GM18517 (cell line): ENCODE results near the gene EFCAB14.
A peak's percentile ranks its signal among the peaks of the same experiment; 100 is the strongest.
"Not testable (repeated sequence)": the region's sequence is repeated elsewhere in the genome, so short reads cannot be mapped to it uniquely, and the experiment has no call there.

Source experiments
- ATAC-seq: cut with Tn5 transposase; IDR thresholded peaks from one replicate; pipeline ENCODE4 v1.9.1; 2021; ENCODE audit warnings: mild to moderate bottlenecking, moderate library complexity; ENCODE audit not compliant: unreplicated experiment

Gene EFCAB14

DNA sequence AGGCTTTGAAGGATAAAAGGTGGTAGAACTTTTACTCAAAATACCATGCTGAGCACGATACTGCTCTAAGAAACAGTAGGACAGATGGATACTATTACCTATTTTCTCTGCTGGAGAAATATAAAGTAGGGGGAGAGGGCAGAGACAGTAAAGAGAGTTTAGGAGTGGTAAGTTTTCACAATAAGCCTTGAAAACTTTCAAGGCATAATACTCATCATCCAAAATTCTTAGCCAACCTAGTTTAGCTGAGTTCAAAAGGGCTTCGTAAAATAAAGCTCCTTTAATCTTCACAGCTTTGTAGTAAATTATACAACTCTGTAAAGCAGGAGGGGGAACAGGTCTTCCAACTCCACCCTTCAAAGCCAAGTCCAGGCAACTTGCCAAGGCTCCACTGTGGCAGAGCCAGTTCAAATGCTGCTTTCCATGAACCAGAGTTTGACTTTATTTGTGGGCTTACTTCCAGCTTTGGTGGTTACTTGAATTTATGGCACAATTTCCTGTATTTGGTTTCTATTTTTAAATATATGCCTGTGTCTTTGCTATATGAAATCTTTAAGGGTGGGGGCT lies 31.7 kb downstream of the EFCAB14 start:
- ATAC-seq, result no peak

DNA sequence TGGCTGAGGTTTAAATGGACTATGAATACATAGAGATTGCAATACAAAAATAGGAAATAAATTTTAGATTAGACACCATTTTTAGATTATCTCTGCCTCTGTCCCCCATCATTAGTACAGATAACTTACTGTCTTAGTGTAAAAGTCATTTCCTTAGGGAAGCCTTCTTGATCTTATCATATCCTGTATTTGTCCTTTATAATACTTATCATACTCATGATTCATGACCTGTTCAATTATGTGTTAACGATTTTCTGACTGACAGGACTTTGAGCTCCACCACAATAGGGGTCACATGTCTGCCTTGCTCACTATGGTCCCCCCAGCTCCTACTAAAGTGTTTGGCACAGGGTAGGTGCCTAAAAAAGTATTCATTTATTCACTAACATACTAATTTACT lies 32.7 kb downstream of the EFCAB14 start:
- ATAC-seq, result no peak

DNA sequence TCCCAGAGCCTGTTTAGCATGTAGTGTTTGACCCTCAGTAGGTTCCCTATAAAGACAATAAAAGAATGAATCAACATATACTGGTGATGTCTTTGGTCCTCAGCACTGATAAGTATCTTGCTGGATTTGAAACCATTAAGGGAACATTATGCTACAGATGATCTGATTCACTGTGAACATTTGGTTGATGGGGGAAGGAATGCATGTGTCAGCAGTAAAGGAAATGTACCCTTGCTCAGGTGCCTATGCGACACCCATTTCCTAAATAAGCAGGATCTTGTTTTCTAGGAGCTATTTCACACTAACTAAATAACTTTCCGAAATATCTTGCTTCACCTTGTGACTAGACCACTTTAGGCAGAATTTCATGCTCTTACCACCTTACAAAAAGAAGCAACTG lies 34.2 kb downstream of the EFCAB14 start:
- ATAC-seq, result no peak

DNA sequence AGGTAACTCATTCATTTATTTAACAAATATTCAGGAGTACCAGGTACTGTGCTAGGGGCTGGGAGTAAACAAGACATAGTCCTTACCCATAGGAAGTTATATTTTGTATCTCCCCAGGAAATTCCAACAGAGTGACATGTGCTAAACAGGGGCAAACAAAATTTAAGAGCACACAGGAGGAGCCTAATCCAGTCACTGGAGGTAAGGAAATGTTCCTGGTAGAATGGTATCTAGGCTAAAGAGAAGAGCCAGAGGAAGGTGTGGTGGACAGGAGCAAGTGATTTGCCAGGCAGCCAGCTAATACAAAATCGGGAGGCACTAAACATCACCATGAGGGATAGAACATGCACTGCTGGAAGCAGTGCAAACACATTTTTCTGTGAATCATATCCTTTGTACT lies 36.9 kb downstream of the EFCAB14 start:
- ATAC-seq, result no peak

DNA sequence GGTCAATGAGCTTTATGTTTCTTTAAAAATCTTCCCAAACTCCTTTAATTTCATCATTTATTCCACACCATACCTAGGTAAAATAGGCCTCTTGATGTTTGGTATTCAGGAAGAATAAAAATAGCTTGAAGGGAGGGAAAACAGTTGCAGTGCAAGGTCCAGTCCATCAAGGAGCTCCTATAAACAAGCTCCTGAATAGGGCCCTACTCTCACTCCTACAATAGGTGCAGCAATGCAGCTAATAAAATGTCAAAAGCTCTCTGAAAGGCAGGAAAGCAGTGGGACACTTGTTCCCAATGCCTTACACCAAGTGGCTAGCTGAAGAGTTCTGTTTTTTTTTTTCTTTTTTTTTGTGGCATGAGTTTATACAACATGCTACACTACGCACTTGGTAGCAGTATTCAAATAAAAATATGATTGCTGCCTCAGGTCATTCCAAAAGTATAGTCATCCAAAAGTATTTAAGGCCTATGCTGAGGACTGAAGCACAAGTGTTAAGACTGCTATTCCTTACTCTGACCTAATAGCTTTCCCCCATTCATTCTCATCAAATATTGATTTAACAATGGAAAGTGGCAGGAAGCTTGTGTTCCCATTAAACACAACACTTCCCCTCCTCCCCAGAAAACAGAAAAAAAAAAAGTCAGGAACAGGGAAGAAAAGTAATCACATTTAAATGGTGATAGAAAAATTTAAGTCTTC lies 37.4 kb downstream of the EFCAB14 start:
- no peak for ATAC-seq

DNA sequence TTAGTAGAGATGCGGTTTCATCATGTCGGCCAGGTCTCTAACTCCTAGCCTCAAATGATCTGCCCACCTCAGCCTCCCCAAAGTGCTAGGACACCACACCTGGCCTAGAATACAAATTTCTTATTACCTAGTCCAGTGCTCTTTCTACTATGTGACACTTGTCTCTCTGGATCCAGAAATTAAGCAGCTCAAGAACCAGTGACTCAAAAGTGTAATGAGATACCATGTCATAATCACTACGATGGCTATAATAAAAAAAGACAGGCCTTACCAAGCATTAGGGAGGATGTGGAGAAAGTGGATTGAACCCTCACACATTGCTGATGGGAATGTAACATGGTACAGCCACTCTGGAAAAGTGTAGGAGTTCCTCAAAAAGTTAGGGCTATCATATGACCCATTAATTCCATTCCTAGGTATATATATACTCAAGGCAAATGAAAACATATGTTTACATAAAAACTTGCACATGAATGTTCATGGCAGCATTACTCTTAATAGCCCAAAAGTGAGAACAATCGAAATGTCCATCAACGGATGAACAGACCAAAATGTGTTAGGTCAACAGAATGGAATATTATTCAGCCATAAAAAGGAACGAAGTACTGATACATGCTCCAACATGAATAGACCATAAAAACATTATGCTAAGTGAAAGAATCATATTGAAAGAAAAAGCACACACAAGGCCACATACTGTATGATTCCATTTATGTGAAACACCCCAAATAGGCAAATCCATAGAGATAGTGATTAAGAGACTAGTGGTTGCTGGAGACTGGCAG lies 38.9 kb downstream of the EFCAB14 start:
- ATAC-seq, result no peak

DNA sequence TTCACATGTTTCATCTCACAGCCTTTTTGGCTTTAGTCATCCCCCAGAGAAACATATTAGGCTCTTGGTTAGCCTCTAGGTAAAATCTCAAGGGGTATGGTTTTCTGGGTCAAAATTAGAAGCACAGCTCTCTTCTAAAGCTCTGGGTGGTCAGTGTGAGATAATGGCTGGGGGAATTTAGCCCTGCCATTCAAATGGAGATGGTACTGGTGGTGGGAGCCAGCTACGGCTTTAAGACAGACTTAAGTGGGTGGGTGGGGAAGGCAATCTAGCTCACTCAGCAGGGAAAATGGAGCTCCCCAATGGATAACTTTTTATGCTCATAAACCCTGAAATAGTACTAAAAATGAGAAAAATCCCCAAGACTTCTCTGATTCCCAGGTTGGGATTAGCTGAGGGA lies 41.6 kb downstream of the EFCAB14 start:
- no peak for ATAC-seq

DNA sequence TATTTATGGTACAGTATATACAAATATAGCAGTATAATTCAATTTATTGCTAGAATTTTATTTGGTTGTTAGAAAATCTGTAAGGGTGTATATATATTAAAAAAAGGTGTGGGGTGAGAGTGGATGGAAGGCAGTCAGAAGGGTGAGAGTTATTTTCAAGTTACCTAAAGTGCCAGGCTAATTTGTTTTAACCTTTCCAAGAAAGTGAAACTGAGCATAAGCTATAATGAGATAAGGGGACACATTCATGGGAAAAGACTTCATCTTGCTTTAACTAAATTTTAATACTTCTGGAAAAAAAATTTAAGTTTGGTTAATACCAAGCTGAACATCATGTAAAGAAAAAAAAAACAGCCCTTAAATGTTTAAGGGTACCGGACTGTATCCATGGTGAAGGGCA lies 42.4 kb downstream of the EFCAB14 start:
- ATAC-seq, result no peak

DNA sequence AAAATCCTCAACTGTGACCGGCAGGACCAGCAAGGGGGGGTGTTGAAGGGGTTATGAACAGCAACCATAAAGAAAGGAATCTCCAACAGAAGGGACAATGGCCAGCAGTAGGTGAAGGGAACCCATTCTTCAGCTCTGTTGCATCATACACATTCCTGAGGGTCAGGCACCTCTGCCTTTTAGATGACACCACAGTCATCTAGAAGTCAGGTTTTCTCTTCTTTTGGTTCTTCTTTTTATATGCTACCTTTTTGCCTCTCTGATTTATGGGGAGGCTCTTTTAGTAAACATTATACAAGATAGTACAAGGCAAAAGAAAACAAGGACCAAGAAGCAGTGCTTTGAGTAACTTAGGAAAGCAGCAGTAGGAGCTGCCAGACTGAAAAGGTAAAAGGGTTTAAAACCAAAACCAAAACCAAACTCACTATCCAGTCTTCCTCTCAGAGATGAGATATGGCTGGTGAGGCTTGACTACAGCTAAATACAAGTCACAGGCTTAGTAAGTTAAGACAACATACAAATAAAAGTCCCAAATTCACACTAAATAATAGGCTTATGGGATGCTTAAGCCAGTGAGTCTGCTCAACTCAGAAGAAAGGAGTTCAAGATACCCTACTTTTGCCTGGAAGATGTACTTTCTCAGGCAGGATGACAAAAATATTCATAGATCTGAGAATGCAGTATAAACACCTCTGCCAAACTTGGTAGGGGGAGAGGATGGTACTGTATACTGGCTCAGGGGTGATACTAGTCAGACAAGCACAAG lies 43.2 kb downstream of the EFCAB14 start:
- ATAC-seq, result peak; percentile 72

DNA sequence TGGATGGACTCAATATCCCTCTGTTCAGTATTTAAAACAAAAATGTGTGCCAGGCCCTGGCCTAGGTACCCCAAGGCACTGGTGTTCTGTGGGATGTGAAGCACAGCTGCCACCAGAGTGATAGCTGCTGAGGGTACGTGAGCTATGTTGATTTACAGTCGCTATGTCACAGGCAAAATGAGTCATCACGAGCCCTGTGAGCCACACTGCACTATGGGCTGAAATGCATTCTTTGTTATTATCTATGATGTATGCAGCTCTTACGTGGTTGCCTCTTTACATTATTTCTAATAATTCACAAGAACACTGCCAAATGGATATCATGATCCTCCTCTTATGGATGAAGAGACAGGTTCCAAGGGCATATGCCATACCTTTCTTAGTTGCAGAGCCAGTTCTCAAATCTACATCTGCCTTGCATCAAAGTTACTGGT lies 45.1 kb downstream of the EFCAB14 start:
- ATAC-seq, result no peak

DNA sequence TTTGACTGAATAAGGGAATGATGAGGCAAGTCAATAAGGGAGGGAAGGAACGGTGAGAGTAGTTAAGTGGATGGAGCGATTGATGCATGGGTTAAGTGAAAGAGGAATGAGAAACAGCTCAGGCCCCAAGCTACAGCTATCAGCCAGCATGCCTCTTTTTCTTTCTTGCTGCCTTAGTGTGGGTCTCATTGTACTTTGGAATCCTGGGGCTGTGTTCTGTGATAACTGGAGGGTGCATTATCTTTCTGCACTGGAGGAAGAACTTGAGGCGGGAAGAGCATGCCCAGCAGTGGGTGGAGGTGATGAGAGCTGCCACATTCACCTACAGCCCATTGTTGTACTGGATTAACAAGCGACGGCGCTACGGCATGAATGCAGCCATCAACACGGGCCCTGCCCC lies 46.2 kb downstream of the EFCAB14 start:
- ATAC-seq, result no peak

DNA sequence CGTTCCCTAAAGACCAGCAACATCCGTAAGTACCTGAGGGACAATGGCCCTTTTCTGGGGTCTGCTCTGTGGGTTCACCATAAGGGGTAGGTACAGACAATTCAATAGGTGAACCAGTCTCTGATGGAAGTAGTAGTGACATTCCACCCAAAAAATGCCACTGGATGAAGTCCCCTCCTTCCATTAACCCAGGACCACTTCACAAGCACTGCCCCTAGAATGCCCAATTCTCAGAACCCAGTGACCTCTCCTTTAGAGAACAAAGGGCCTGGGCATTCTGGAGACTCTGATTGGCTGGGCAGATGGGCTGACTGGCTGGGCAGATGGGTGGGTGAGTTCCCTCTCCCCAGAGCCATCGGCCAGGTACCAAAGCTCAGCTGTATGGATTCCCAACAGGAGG lies 47.4 kb downstream of the EFCAB14 start, which contains the start of gene TEX38:
TSS of gene TEX38 (plus strand) at position 301 of the 400 bp plus-strand sequence. CDS start at position 382, 81 bp downstream.
- no peak for ATAC-seq

DNA sequence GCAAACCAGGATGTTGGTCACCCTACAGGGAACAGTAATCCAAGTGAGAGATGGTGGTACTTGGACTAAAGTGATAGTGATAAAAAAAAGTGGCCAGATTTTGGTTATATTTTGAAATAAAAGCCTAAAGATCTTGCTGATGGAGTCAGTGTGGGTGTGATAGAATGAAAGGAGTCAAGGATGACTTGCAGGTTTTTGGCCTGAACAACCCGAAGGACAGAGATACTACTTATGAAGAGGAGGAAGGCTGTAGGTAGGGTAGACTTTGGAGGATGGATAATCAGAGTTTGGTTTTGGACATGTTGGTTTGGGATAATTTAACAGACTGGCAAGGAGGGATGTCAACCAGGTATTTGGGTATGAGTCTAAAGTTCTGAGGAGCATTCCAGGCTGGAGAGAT lies 48.8 kb downstream of the EFCAB14 start:
- ATAC-seq, result no peak

DNA sequence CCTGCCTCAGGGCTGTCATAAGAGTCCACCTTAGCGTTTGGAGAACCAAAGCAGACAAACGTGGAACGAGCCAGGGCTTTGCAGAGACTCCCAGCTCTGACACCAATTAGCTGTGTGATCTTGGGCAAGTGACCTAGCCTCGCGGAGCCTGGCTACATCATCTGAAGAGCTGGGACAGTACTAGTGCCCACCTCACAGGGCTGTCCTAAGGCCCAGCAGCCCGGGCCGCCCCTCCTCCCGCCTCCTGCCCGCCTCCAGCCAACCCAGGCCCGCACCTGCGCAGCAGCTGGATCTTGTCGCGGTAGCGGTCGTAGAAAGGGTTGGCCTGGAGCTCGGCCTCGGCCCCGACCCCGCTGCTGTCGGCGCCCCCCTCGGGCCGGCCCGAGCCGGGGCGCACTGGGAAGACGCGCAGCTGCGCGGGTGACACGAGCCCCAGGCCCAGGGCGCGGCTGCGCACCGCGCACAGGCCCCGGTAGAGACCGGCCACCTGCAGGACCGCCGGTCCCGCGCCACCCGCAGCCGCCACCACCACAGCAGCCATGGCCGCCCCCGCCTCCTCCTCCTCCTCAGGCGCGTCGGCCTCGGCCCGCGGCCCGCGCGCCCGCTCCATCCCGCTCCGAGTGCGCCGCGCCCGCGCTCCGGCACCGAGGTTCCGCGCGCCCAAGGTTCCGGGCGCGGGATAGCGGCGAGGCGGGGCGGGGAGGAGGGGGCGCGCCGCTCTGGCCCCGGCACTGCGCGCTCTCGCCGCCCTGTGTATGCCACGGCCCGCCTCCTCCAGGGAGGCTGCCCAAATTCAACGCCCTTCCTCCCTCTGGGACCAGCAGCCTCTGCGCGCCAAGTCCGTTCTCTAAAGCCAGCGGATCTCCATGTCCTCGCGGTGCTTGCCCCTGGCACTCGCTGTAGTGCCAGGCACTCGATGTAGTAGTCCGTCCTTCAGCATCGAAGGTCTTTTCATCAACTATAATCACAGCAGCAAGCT lies 50.8 kb downstream of the EFCAB14 start, which contains the start of gene ATPAF1:
TSS of gene ATPAF1 (minus strand) at position 583 of the 979 bp plus-strand sequence. CDS start at position 541, 42 bp downstream.
- peak; percentile 69 for ATAC-seq

DNA sequence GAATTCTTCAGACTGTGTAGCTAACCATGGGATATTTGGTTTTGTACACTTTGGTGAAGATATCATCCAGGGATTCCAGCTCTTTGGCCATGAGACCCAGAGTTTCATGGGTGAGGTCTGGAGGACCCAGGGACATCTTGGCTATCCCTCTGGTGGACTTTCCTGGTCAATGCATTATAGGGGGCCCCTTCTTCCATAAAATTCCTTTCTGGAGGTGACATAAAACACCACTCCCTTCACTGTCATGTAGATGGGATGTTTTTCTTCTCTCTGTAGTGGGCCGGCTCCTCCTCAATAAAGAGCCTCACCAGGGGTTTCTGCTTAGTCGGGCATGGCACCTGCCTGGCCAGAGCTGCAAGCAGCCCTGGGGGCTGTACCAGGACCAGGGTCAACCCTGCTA lies 52.9 kb downstream of the EFCAB14 start:
- no peak for ATAC-seq

DNA sequence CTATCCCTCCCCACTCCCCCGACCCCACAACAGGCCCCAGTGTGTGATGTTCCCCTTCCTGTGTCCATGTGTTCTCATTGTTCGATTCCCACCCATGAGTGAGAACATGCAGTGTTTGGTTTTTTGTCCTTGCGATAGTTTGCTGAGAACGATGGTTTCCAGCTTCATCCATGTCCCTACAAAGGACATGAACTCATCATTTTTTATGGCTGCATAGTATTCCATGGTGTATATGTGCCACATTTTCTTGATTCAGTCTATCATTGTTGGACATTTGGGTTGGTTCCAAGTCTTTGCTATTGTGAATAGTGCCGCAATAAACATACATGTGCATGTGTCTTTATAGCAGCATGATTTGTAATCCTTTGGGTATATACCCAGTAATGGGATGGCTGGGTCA lies 56.0 kb downstream of the EFCAB14 start:
- ATAC-seq, result not testable (repeated sequence)

DNA sequence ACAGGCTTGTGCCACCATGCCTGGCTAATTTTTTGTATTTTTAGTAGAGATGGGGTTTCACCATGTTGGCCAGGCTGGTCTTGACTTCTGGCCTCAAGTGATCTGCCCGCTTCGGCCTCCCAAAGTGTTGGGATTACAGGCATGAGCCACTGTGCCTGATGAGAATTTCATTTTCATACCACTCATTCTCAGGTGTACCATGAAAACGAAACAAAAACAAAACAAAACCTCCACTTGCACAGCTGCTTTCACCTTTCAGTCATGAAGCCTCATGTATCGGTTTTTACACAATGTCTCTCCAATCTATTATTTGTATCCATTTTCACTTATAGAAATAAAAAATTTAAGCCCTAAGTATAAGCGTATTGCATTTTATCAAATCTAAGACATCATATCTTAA lies 58.8 kb downstream of the EFCAB14 start:
- peak; percentile 72 for ATAC-seq

DNA sequence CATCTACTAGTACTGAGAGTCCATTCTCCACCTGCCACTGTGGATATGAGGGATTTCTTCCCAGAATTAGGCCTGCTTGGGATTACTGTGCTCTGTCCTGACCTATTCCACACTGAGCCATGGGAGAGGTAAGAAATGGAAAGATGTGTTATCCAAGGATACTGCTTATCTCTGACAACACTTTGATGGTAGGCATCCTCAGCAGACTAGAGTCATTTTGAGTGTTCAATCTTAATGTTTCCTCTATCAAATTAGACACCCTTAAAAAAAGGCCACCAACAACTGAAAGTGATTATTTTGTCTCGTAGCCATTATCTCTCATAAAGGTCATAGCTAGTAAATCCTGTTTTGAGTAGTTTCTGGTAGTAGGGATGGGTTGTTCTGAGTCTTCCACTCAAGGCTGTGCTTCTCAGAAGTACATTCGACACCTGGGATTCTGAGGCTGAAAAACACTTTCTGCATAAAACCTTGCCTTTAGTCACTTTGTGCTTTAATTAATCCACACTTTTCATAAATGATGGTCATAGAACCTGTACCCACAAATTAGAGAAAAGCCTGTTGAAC lies 59.5 kb downstream of the EFCAB14 start:
- no peak for ATAC-seq

DNA sequence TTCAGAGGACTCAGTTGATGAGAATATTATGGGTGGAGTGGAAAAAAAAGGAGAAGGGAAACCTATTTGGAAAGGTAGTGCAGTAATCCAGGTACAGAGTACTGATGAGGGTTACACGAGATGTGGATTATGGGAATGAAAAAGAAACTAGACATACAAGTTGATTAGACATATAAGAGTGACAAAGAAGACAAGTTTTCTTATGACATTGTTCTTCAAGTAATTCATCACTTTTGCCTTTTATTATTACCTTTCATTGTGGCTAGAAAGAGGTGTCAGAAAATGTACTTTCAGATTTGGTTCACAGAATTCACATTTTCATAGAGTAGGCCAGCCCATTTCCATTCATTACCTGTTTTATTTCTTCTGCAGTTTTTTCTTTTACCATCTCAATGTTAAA lies 61.1 kb downstream of the EFCAB14 start:
- ATAC-seq, result no peak

DNA sequence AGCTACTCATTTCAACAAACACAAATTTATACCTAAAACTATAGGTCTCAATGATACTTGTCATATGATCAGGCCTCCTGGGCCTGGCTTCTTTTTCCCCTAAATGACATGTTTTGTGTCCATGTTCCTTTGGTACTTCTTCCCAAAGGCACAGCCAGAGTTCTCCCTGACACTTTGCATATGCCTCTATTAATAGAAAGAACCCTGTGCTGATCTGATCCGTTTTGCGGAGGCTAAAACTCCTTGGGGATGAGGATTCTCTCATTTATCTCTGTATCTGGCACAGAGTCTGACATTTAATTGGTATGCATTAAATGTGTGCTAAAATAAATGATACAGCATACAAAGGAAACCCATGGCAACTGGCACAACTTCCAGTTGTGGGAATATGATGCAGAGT lies 62.3 kb downstream of the EFCAB14 start:
- no peak for ATAC-seq
